Diencephalon (tissue), 1 donor: ENCODE data around the gene IRF9. TPM values are rescaled to one million over a fixed set of nuclear protein-coding genes. Genes with fewer than 3 reads are reported as not detected.

ENCODE experiments used
- total RNA-seq: library from RNA; depleted of rRNA; stranded (reverse); fragments of >200 nt; gene quantifications from one replicate; pipeline ENCODE4 v1.2.3, GENCODE V29; 2014

The IRF9 gene
- total RNA-seq: 38.5 TPM

GRCh38 chr14:24160850-24161804 is at the start of gene IRF9:
IRF9 (plus strand) TSS chr14:24161265; CDS start chr14:24162145, 880 bp downstream.

GRCh38 chr14:24114532-24115421 is 46.3 kb upstream of the IRF9 start, which contains the start of the genes DCAF11 and NRL:
DCAF11 (plus strand) TSS chr14:24114777; CDS start chr14:24115595, 818 bp downstream.
NRL (minus strand) TSS chr14:24114949; CDS start chr14:24082848, 32,101 bp downstream.

GRCh38 chr14:24130380-24130716 is 30.7 kb upstream of the IRF9 start, which contains the start of gene FITM1:
FITM1 (plus strand) TSS chr14:24130659; CDS start chr14:24131564, 905 bp downstream.

GRCh38 chr14:24135834-24136683 is 25.0 kb upstream of the IRF9 start, which contains the start of gene PSME1:
PSME1 (plus strand) TSS chr14:24136194; CDS start chr14:24136263, 69 bp downstream.

GRCh38 chr14:24141097-24141880 is 19.8 kb upstream of the IRF9 start, which contains the start of gene EMC9:
EMC9 (minus strand) TSS chr14:24141591; CDS start chr14:24141304, 287 bp downstream.

GRCh38 chr14:24146453-24146977 is 14.6 kb upstream of the IRF9 start, which contains the start of gene PSME2:
PSME2 (minus strand) TSS chr14:24146610; CDS start chr14:24146581, 29 bp downstream.

GRCh38 chr14:24146978-24147760 is 13.9 kb upstream of the IRF9 start, which contains the start of gene RNF31:
RNF31 (plus strand) TSS chr14:24147498; CDS start chr14:24147699, 201 bp downstream.

GRCh38 chr14:24171422-24172260 is 10.6 kb downstream of the IRF9 start, which contains the start of gene REC8:
REC8 (plus strand) TSS chr14:24172080; CDS start chr14:24172553, 473 bp downstream.

GRCh38 chr14:24188251-24189058 is 27.4 kb downstream of the IRF9 start, which contains the start of gene IPO4:
IPO4 (minus strand) TSS chr14:24188816; CDS start chr14:24188787, 29 bp downstream.

GRCh38 chr14:24195186-24196070 is 34.4 kb downstream of the IRF9 start, which contains the start of gene TM9SF1:
TM9SF1 (minus strand) TSS chr14:24195441; CDS start chr14:24195019, 422 bp downstream.

GRCh38 chr14:24212924-24213865 is 52.1 kb downstream of the IRF9 start, which contains the start of gene CHMP4A:
CHMP4A (minus strand) TSS chr14:24213488; CDS start chr14:24213439, 49 bp downstream.

GRCh38 chr14:24215495-24216344 is 54.7 kb downstream of the IRF9 start, which contains the start of gene MDP1:
MDP1 (minus strand) TSS chr14:24216066; CDS start chr14:24215955, 111 bp downstream.

